Prostate gland (tissue), 2 donors: ENCODE results near the gene GPSM1.

Experiments used
- CTCF ChIP-seq, 4 experiments: fragments of 200-600 bp in 2 of 4; fragments of 450-650 bp in 2 of 4; sonication (generic) in 2 of 4; IDR thresholded peaks; 1 replicate in 3 of 4; 2 replicates in 1 of 4; pipeline ENCODE4 v1.5.1; 2016 to 2019; ENCODE audit warnings: antibody characterized with exemption in 4 of 4, mild to moderate bottlenecking in 2 of 4, moderate library complexity in 2 of 4
- POLR2AphosphoS5 ChIP-seq: sonication (generic); formaldehyde crosslinking; IDR thresholded peaks from one replicate; pipeline ENCODE4 v1.6.1; 2017; ENCODE audit warnings: antibody characterized with exemption

GRCh38 chr9:136392538-136393449 lies 65.5 kb downstream of the GPSM1 start:
- no peak for TF ChIP-seq CTCF (IDR thresholded peaks at IDR 0.05)
- TF ChIP-seq POLR2AphosphoS5: no peak
